GM18508 (cell line): Measurements from ENCODE around the gene FABP3.

ENCODE experiments used
- ATAC-seq: cut with Tn5 transposase; IDR thresholded peaks from one replicate; pipeline ENCODE4 v1.9.1; 2021; ENCODE audit warnings: moderate number of reproducible peaks; ENCODE audit not compliant: insufficient read depth, unreplicated experiment

The FABP3 gene

DNA sequence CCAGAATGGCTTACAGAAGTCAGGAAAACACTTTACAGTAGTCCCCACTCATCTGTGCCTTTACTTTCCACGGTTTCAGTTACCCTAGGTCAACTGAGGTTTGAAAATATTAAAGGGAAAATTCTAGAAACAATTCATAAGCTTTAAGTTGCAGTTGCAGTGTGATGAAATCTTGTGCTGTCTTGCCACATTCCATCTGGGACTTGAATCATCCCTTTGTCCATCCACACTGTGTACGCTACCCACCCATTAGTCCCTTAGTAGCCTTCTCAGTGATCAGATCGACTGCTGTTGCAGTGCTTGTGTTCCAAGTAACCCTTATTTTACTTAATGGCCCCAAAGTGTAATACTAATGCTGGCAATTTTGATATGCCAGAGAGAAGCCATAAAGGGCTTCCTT lies 45.5 kb downstream of the FABP3 start:
- ATAC-seq, result no peak

DNA sequence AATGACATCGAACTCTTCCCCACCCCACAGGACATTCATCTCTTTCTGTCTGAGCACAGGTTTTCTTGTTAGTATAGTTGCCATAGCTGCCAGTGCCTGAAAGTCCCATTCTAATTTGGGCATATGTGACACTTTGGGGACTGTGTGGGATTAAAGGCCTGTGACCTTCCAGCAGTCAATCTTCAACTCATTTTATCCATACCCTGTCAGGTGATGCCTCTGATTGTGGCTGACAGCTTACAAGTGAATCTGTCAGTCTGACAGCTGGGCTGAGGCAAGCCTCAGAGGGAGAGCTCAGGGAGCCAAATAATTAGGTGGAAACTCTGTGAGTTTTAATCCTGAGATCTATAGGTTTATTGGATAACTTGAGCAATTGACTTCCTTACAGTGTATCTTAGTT lies 46.4 kb downstream of the FABP3 start:
- no peak for ATAC-seq

DNA sequence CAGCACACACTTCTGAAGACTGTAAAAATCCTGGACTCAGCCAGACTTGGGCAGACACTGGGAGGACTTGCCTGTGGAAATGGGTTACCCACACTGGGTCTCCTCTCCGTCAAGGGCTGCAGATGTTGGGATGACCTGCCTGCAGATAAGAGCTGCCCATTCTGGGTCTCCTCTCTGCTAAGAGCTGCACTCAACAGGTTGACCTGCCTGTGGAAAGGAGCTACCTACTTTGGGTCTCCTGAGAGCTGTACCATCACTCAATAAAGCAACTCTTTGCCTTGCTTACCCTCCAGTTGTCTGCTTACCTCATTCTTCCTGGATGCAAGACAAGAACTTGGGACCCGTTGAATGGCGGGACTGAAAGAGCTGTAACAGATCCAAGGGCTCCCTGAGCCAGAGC lies 47.9 kb downstream of the FABP3 start:
- no peak for ATAC-seq

DNA sequence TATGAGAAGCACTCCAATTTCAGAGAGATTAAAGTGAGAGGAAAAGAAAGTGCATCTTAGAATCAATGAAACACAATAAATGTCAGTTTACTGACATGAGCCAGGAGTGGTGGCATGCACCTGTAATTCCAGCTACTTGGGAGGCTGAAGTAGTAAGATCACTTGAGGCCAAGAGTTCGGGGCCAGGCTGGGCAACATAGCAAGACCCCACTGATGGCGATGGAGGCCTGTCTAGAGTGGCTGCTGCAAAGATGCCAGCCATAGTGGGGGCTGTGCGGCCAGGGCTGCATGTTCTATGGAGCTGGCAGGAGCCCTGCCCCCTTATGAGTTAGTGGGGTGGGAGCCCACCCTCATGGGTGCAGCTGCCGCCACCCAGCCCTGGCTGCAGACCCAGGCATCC lies 48.8 kb downstream of the FABP3 start:
- ATAC-seq, result no peak

DNA sequence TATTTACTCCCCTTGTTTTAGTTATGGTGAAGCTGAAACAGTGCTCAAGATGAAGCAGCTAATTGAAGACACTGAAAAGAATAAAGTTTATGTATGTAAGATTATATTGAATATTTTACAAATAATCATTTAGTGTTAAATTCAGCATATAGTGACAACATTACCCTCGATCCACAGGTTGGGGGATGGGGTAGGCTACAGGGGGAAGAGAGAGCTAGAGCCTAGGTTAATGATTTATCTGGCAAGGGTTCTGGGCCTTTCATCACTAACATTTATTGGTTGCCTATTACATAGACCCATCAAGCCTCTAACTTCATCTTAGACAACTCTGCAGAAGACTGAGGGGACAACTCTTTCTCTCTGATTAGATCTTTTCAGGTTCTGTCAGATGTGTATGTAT lies 54.7 kb downstream of the FABP3 start:
- no peak for ATAC-seq

GRCh38 chr1:31315902-31316301 lies 57.0 kb downstream of the FABP3 start:
- ATAC-seq, result no peak
